Retinal pigment epithelial cell (primary cell): ENCODE data around the gene OR8H3.
"Not testable (repeated sequence)": the region's sequence is repeated elsewhere in the genome, so short reads cannot be mapped to it uniquely, and the experiment has no call there.

Experiments used
- DNase-seq: peaks from one replicate; pipeline ENCODE4 v3.0.0-alpha.2; 2010; ENCODE audit warnings: low read depth
- H3K4me3 ChIP-seq: 2 replicates; pipeline ENCODE4 v1.5.1; 2011; ENCODE audit warnings: mild to moderate bottlenecking, low read length, control low read depth, moderate library complexity
- CTCF ChIP-seq: conservative IDR thresholded peaks from 2 replicates; pipeline ENCODE4 v1.5.1; 2011; ENCODE audit warnings: low read depth, low read length, control low read depth, inconsistent platforms

The OR8H3 gene

GRCh38 chr11:56122073-56122472 lies at the start of gene OR8H3:
OR8H3 (plus strand) TSS chr11:56122373; CDS start chr11:56122373, 0 bp downstream.
- no peak for TF ChIP-seq CTCF
- no peak for DNase-seq
- H3K4me3 ChIP-seq = no peak within 1 kb of the TSS

GRCh38 chr11:56089697-56090096 lies 32.5 kb upstream of the OR8H3 start:
- no peak for TF ChIP-seq CTCF
- no peak overlapping the region for H3K4me3 ChIP-seq
- no peak for DNase-seq

GRCh38 chr11:56093008-56093407 lies 29.2 kb upstream of the OR8H3 start, which contains the start of gene OR8I2:
OR8I2 (plus strand) TSS chr11:56093308; CDS start chr11:56093308, 0 bp downstream.
- no peak for TF ChIP-seq CTCF
- no peak within 1 kb of the TSS for H3K4me3 ChIP-seq
- no peak for DNase-seq

GRCh38 chr11:56103210-56103737 lies 18.9 kb upstream of the OR8H3 start, which contains the start of gene OR8H2:
OR8H2 (plus strand) TSS chr11:56103687; CDS start chr11:56105043, 1,356 bp downstream.
- TF ChIP-seq CTCF = no peak
- H3K4me3 ChIP-seq = no peak within 1 kb of the TSS
- DNase-seq = no peak

GRCh38 chr11:56140151-56140661 lies 18.0 kb downstream of the OR8H3 start, which contains the start of gene OR8J3:
OR8J3 (minus strand) TSS chr11:56140201; CDS start chr11:56137718, 2,483 bp downstream.
- no peak for TF ChIP-seq CTCF
- no peak for DNase-seq
- no peak within 1 kb of the TSS for H3K4me3 ChIP-seq

GRCh38 chr11:56143681-56144080 lies 21.5 kb downstream of the OR8H3 start:
- DNase-seq, H3K4me3 ChIP-seq: not testable (repeated sequence)

GRCh38 chr11:56151376-56151775 lies 29.2 kb downstream of the OR8H3 start:
- no peak for TF ChIP-seq CTCF
- no peak overlapping the region for H3K4me3 ChIP-seq
- DNase-seq = no peak
